ENCODE results near the gene KCNK3. TPM values are rescaled to one million over a fixed set of nuclear protein-coding genes. Genes with fewer than 3 reads are reported as not detected.
A peak's percentile ranks its signal among the peaks of the same experiment; 100 is the strongest.

The KCNK3 gene
- polyA plus RNA-seq, 1 of the 3 experiments (the other 2 are of a cell fraction) = 0.16 TPM

- TF ChIP-seq MAX (IDR thresholded peaks at IDR 0.05; ENCODE audit: low read depth) (no peak), FOSL2 (IDR thresholded peaks at IDR 0.05; ENCODE audit: borderline replicate concordance, low read depth) (no peak), JUND (IDR thresholded peaks at IDR 0.05) (no peak), CTCF (IDR thresholded peaks at IDR 0.05) (no peak), ZBTB33 (IDR thresholded peaks at IDR 0.05; ENCODE audit: borderline replicate concordance, low read depth) (no peak), EP300 (IDR thresholded peaks at IDR 0.05; ENCODE audit: borderline replicate concordance in 1 of 2, low read depth in 1 of 2, low read length in 1 of 2) (peak in 1 of 2 experiments; percentile 87; a peak in 2 of 4 replicates), MXI1 (IDR thresholded peaks at IDR 0.05; ENCODE audit: low read depth, low read length) (peak; percentile 32; the same call in 1 of the 2 replicates), YY1 (IDR thresholded peaks at IDR 0.05; ENCODE audit: low read depth) (no peak), ELF1 (IDR thresholded peaks at IDR 0.05) (no peak), REST (IDR thresholded peaks at IDR 0.05; ENCODE audit: low read depth, low read length) (no peak), USF1 (IDR thresholded peaks at IDR 0.05; ENCODE audit: borderline replicate concordance, low read depth) (no peak), FOXJ3 (CRISPR knock-in tag; IDR thresholded peaks at IDR 0.05) (no peak), EZH2phosphoT487 (IDR thresholded peaks at IDR 0.05; ENCODE audit: borderline replicate concordance, low read depth) (no peak), MEF2A (IDR thresholded peaks at IDR 0.05; ENCODE audit: borderline replicate concordance, low read depth) (no peak)
Measured at GRCh38 chr2:26685341-26685740, 7.2 kb upstream of the KCNK3 start (continued).

Measured in SK-N-SH (cell line).